ENCODE measurements around the gene BAAT.
"Not testable (repeated sequence)": the region's sequence is repeated elsewhere in the genome, so short reads cannot be mapped to it uniquely, and the experiment has no call there.

BAAT gene

DNA sequence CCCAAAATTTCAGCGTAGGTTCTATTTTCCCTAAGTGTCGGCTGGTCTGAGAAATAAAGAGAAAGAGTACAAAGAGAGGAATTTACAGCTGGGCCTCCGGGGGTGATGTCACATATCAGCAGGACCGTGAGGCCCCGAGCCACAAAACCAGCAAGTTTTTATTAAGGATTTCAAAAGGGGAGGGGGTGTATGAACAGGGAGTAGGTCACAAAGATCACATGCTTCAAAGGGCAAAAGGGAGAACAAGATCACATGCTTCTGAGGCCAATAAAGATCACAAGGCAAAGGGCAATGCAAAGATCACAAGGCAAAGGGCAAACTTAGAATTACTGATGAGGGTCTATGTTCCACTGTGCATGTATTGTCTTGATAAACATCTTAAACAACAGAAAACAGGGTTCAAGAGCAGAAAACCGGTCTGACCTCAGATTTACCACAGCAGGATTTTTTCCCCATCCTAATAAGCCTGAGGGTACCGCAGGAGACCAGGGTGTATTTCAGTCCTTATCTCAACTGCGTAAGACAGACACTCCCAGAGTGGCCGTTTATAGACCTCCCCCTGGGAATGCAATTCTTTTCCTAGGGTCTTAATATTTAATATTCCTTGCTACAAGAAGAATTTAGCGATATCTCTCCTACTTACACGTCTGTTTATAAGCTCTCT lies at the start of gene BAAT:
Gene BAAT, minus strand, starts transcription at position 134 of the 664 bp plus-strand sequence. CDS start 13,602 bp downstream, outside the sequence.
- DNase-seq (ENCODE audit: low read depth) = not testable (repeated sequence)

DNA sequence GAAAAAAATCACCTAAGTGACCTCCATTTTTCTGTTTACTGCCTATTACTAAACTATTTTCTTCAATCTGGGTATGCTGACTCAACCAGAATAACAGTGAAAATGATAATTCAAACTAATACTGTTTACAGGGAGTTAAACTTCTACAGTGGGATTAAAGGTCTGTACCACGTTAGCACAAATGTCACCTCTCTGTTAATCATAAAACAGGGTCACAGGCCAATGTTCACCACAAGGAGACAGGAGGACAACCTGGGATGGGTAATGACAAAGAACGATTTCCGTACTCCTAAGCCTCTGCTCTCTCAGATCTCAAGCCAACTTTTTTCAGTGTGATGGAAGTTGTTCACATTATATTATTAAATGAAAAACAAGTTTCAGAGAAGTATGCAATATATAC lies 48.4 kb upstream of the BAAT start:
- no peak for DNase-seq (ENCODE audit: low read depth)

- DNase-seq (ENCODE audit: low read depth) = no peak
Observed at GRCh38 chr9:101432740-101433139, 47.9 kb upstream of the BAAT start.

- no peak for DNase-seq (ENCODE audit: low read depth)
Observed at GRCh38 chr9:101432171-101432570, 47.4 kb upstream of the BAAT start.

DNA sequence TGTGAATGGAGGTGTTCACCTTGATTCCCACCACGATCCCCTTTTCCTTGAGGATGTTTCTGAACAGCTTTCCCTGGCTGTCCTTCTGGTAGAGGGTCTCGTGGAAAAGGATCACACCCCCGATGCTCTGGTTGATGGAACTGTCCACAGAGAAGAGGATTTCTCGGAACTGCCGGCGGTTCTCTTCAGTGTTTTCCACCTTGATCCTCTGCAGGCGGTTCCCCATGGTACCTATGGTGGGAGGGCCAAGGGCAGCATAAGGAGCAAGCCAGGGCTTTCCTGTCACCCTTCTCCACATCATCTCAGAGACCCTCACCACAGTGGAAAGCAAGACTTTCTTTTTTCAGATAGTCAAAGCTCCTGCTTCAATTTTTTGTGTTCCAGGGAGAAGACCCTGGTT lies 44.9 kb upstream of the BAAT start:
- no peak for DNase-seq (ENCODE audit: low read depth)

GRCh38 chr9:101428909-101429308 lies 44.1 kb upstream of the BAAT start:
- no peak for DNase-seq (ENCODE audit: low read depth)

GRCh38 chr9:101427957-101428655 lies 43.3 kb upstream of the BAAT start:
- DNase-seq (ENCODE audit: low read depth) = no peak

GRCh38 chr9:101427358-101427757 lies 42.6 kb upstream of the BAAT start:
- no peak for DNase-seq (ENCODE audit: low read depth)

DNA sequence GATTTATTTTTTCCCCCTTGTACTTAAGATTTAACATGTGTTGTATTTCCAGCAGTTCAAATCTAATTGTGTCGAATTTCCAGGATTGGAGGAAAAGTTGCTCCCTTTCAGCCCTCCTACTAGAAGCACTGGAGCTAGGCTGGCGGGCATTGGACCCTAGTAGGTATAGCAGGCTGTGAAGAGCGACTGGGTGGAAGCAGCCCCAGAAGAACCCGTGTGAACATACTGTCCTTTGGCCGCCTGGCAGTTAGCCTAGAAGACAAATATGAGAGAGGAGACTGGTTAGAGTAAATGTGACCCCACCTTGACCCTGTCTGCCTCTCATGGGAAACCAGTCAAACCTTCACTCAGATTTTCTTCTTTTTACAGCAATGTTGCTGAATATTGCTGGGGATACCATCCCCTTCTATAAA lies 36.9 kb upstream of the BAAT start:
- no peak for DNase-seq (ENCODE audit: low read depth)

- no peak for DNase-seq (ENCODE audit: low read depth)
Observed at GRCh38 chr9:101419863-101420262, 35.1 kb upstream of the BAAT start.

- DNase-seq (ENCODE audit: low read depth) = no peak
Observed at GRCh38 chr9:101418518-101419430, 34.0 kb upstream of the BAAT start.

DNA sequence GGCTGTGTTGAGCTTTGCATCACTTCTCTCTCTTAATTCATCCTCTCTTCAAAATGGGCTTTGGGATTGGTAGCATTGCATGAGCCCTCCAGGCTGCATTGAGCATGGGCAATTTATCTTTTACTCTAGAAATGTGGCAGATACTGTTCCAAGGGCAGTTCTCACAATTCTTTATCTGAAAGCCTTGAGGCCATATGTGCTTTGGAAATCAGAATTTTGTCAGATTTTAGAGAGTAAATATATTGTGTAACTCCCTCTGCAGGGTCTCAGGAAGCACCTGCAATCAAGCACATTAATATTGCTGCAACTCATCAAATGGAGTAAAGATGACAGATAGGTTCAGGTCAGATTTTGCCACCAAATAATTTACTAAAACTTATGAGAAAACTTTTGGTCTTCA lies 33.2 kb upstream of the BAAT start:
- no peak for DNase-seq (ENCODE audit: low read depth)

DNA sequence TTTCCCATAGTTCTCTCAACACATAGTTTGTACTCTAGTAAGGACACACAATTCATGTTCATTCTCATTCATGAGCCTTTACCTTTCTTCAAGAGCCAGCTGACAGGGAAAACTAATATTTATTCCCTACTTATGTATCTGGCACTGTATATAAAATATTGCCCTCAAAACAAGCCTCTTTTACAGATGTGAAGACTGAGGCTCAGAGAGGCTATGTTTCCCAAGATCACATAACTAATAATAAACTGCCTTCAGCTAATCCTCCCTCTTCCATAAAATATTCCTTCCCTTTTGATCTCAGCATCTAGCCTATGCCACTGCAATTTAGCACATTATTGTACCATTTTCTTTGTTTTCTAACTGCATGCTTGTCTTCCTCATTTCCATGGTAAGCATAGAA lies 32.6 kb upstream of the BAAT start:
- no peak for DNase-seq (ENCODE audit: low read depth)

DNA sequence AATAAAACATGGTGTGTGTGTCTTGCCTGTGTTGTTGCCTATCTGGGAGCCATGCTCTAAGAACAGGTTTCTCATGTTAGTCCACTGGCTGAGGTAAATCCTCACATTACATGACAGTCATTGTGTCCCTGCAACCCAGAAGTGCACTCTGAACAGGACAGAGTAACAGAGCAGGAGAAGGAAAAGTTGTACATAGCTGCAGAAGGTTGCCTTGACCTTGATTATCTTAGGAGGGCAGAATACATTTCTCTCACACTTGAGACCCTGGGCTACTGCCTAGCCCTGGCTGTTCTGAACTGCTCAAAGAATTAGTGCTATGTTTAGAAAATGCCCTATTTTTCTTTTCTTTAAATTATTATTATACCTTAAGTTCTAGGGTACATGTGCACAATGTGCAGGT lies 30.8 kb upstream of the BAAT start:
- no peak for DNase-seq (ENCODE audit: low read depth)

DNA sequence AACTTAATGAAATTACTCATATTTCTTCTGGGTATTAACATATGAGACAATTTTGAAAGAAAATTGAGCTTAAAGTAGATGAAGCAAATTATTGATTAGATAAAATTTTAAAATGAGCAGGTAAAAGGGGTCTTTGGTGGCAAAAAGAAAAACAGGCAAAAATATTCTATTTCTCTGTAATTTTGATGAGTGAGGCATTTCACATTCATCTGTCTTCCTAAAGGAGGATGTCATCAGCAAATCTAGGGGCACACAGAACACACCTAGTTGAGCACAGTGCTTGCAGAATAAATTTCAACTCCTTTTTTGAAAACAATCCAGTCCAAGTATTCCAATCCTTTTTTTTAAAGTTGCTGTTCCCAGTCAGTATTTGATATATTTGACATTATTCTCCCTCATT lies 30.0 kb upstream of the BAAT start:
- DNase-seq (ENCODE audit: low read depth) = no peak

DNA sequence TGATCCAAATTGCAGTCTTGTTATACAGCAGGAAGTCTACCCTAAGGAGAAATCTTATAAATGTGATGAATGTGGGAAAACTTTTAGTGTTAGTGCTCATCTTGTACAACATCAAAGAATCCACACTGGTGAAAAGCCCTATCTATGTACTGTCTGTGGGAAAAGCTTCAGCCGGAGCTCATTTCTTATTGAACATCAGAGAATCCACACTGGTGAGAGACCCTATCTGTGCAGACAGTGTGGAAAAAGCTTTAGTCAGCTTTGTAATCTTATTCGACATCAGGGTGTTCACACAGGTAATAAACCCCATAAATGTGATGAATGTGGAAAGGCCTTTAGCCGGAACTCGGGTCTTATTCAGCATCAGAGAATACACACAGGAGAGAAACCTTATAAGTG lies 24.3 kb upstream of the BAAT start:
- DNase-seq (ENCODE audit: low read depth) = no peak

DNA sequence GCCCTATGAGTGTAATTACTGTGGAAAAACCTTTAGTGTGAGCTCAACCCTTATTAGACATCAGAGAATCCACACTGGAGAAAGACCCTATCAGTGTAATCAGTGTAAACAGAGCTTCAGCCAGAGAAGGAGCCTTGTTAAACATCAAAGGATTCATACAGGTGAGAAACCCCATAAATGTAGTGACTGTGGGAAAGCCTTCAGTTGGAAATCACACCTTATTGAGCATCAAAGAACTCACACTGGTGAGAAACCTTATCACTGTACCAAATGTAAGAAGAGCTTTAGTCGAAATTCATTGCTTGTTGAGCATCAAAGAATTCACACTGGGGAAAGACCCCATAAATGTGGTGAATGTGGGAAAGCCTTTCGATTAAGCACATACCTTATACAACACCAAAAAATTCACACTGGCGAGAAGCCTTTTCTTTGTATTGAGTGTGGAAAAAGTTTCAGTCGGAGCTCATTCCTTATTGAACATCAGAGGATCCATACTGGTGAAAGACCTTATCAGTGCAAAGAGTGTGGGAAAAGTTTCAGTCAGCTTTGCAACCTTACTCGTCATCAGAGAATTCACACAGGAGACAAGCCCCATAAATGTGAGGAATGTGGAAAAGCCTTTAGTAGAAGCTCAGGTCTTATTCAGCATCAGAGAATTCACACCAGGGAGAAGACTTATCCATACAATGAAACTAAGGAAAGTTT lies 23.7 kb upstream of the BAAT start:
- DNase-seq (ENCODE audit: low read depth) = no peak

DNA sequence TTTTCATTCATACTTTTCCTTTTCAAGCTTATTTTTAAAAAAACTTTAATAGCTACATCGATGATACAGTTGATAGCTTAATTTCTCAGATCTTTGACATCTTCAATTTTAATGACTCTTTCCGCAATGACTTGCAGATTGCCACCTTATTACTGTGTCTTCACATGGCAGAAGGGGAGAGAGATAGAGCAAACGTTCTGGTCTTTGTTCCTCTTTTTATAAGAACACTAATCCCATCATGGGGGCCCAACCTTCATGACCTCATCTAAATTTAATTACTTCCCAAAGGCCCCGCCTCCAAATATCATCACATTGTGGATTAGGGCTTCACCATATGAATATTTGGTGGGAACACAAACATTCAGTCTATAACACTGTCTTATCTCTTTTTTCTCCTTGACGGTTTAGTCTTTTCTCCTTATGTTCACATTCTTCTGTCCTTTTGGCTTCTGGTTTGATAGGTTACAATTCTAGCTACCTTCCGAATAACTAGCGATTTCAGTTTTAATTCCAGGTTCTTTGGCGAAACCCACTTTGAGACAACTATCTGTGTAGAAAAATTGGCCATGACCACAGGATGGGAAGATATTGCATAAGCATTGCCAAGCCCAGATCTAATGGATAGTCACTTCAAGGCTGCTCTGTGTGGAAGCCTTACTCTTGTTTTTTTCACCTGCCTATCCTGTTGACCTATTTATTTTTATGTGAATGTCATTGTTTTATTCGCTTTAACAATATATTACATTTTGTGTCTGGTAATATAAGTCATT lies 18.9 kb upstream of the BAAT start:
- DNase-seq (ENCODE audit: low read depth) = no peak

GRCh38 chr9:101400120-101400519 lies 15.3 kb upstream of the BAAT start:
- no peak for DNase-seq (ENCODE audit: low read depth)

- no peak for DNase-seq (ENCODE audit: low read depth)
Observed at GRCh38 chr9:101399643-101399970, 14.8 kb upstream of the BAAT start.

DNA sequence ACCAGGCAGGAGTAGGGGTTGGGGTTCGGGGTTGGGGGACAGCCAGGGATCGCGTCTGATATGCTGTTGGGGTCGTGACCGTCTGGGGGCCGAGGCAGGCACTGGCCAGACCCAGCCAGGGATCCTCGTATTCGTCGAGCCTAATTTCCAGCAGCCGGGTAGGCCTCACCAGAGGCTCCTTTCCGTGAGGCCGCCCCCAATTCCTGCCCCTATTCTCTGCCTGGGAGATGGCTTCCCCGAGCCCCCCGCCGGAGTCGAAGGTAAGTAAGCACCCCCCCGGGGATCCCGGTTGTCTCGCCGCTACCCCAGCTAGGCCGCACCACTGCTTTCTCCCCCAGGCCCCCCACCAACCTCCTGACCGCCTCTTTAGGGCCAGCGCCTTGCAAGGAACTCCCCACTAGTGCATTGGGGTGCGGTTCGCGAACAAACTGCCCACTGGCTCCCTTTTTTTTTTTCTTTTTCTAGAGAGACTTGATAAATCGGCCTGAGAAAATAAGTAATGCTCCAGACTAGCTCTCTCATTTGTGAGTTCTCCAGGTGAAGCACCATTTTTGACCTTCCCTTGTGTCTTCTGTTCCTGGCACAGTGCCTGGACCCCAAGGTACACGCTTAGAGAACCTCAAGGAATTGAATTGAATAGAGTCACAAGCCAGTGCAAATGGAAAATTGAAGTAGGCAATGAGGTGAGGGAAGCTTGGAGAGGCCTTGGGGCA lies 14.3 kb upstream of the BAAT start:
- no peak for DNase-seq (ENCODE audit: low read depth)
